AG09309 (cell line): Measurements from ENCODE around the gene PYCR2.
A peak's percentile ranks its signal among the peaks of the same experiment; 100 is the strongest.

Source experiments
- DNase-seq: peaks from one replicate; pipeline ENCODE4 v3.0.0-alpha.2; 2010; ENCODE audit warnings: low read depth
- H3K4me3 ChIP-seq: 2 replicates; pipeline ENCODE4 v1.5.1; 2011; ENCODE audit warnings: mild to moderate bottlenecking, low read depth, low read length, moderate library complexity; ENCODE audit not compliant: control insufficient read depth
- CTCF ChIP-seq: IDR thresholded peaks from 2 replicates; pipeline ENCODE4 v1.5.1; 2011; ENCODE audit warnings: mild to moderate bottlenecking, low read depth, low read length, inconsistent platforms; ENCODE audit not compliant: insufficient read depth, control insufficient read depth; ENCODE audit errors: missing control alignments

The PYCR2 gene

GRCh38 chr1:225917536-225917935, 6.5 kb downstream of the PYCR2 start:
- TF ChIP-seq CTCF, result no peak
- no peak for DNase-seq
- H3K4me3 ChIP-seq, result no peak overlapping the region

- H3K4me3 ChIP-seq, result no peak overlapping the region
- DNase-seq, result no peak
- no peak for TF ChIP-seq CTCF
Observed at GRCh38 chr1:225917101-225917500, 6.9 kb downstream of the PYCR2 start.

- no peak for TF ChIP-seq CTCF
- no peak for DNase-seq
- H3K4me3 ChIP-seq, result no peak overlapping the region
Observed at GRCh38 chr1:225915538-225915991, 8.5 kb downstream of the PYCR2 start.

GRCh38 chr1:225914947-225915346, 9.1 kb downstream of the PYCR2 start:
- no peak for DNase-seq
- H3K4me3 ChIP-seq, result no peak overlapping the region
- no peak for TF ChIP-seq CTCF

GRCh38 chr1:225914391-225914790, 9.7 kb downstream of the PYCR2 start:
- TF ChIP-seq CTCF, result no peak
- DNase-seq, result no peak
- no peak overlapping the region for H3K4me3 ChIP-seq

GRCh38 chr1:225911191-225912130, 12.6 kb downstream of the PYCR2 start:
- H3K4me3 ChIP-seq, result no peak overlapping the region
- no peak for DNase-seq
- peak; percentile 62 for TF ChIP-seq CTCF
